Bone marrow (tissue), 2 donors: ENCODE measurements around the gene TNRC6B.
"Not testable (repeated sequence)": the region's sequence is repeated elsewhere in the genome, so short reads cannot be mapped to it uniquely, and the experiment has no call there.

Experiments
- DNase-seq, 2 donors: peaks; one replicate each; lab custom pipeline; 2025; lab: John Stamatoyannopoulos, UW

The TNRC6B gene

GRCh38 chr22:40285513-40285912, 107.8 kb downstream of the TNRC6B start:
- no peak for DNase-seq

DNA sequence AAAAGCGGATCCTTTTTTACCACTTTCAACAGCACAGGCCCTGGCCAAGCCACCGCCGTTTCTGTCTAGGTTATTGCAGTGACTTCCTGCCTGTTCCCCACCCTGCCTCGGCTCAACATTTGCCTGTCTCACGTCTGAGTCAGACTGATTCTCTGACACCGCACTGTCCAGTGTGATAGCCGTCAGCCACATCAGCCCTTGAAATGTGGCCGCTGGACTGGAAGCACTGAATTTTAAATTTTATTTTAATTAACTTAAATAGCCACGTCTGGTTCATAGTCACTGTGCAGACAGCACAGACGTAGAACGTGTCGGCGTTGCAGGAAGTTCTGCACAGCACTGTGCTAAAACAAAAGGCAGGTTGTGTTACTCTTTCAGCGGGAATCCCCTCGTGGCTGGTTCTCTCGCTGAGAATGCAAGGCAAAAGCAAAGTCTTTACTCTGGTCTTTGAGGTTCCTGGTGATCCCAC, 112.3 kb downstream of the TNRC6B start:
- DNase-seq = peak in 1 of 2 donors; percentile 61

DNA sequence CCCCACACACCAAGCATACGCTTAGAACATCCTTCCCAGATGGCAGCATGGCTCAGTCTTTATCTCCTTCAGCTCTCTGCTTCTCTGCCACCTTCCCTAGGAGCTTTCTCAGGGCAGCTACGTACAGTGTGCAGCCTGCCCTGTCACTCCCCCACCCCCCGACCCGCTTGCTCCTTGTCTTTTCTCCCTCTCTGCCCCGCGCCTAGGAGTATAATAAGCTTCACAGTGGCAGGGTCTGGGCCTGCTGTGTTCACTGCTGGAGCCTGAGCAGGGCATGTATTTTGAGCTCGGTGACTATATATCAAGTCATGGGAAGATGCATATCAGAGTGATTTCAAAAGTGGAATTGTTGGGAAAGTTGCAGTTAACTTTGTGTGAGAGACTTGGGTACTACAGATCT, 112.8 kb downstream of the TNRC6B start:
- DNase-seq = no peak

GRCh38 chr22:40294696-40295095, 117.0 kb downstream of the TNRC6B start:
- no peak for DNase-seq

GRCh38 chr22:40300316-40300715, 122.6 kb downstream of the TNRC6B start:
- DNase-seq = no peak

DNA sequence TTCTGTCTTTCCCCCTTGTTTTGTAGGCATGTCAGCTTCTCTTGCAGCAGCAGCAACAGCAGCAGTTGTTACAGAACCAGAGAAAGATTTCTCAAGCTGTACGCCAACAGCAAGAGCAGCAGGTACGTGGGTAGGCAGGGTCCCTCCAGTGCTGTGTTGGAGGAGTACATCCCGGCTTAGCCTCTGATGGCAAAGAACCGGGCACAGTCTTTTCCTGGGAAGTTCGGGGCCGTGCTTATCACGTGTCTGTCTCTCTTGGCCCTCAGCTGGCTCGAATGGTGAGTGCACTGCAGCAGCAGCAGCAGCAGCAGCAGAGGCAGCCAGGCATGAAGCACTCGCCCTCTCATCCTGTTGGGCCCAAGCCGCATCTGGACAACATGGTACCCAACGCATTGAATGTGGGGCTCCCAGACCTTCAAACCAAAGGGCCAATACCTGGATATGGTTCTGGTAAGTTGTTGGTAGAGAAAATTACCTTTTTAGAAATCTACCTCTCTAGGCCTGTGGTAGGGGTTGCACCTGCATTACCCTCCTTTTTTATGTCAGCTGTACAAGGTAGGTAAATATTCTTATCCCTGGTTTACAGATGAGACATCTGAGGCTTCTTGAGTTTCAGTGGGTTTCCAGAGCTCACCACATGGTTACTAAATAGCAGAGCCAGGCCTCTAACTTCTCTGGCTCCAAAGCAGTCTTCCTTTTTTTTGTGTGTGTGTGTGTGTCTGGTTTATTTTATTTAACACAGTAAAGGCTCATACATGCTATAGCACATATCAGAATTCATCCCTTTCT, 123.4 kb downstream of the TNRC6B start:
- DNase-seq = no peak

- DNase-seq = no peak
Observed at GRCh38 chr22:40302149-40302548, 124.4 kb downstream of the TNRC6B start.

GRCh38 chr22:40305625-40306024, 127.9 kb downstream of the TNRC6B start:
- no peak for DNase-seq

DNA sequence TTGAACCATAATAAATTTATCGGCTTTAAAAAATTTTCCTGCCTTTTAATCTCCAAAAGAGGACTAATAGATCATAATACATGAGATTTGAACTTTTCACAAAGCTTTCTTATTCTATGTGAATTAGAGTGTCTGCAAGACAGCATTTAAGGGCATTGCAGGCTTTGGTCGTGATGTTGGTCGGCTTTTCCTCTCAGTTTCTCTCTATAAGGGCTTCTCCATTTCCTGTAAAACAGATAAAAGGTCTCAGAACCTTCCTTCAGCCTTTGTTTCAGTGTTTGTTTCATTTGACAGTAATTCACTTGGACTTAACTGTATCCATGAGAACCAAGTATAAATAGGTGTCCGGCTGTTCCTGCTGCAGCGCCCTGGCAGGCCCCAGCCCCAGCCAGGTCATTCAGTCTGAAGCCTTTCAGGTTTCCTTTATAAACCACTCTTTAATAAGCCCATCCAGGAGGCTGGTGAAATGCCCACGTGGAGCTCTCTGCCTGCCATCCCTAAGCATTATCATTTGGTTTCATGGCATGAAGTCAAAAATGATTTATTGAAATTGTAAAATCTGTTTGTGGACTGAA, 131.4 kb downstream of the TNRC6B start:
- no peak for DNase-seq

DNA sequence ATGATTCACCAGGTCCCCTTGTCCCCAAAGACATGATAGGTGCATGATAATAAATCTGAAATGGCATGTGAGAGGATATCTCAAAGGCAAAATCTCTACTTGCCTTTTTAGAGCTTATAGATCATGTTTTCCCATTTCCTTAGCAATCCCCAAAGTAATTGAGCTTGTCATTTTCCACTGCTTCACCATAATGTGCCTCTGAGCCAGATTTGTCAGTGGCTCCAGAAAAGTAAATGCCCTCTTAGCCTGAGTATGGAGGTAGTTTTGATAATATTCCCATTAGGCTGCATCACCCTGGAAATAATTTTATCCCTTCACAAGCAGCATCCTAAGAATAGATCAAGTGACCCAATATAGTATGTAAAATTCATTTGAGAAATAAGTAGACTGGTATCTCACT, 131.9 kb downstream of the TNRC6B start:
- DNase-seq = no peak

- DNase-seq = no peak
Observed at GRCh38 chr22:40310081-40310767, 132.5 kb downstream of the TNRC6B start.

- no peak for DNase-seq
Observed at GRCh38 chr22:40310768-40311120, 133.0 kb downstream of the TNRC6B start.

DNA sequence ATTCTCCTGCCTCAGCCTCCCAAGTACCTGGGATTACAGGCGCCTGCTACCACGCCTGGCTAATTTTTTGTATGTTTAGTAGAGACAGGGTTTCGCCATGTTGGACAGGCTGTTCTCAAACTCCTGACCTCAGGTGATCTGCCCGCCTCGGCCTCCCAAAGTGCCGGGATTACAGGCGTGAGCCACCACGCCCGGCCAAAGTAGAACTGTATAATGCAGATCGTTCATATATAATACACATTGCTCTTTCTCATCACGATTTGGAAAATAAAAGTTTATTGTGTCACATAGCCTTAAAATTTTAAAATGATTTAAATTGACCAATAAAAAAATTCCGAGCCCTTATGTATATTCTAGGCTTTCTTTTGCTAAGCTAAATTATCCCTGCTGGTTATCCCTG, 133.9 kb downstream of the TNRC6B start:
- DNase-seq = not testable (repeated sequence)

DNA sequence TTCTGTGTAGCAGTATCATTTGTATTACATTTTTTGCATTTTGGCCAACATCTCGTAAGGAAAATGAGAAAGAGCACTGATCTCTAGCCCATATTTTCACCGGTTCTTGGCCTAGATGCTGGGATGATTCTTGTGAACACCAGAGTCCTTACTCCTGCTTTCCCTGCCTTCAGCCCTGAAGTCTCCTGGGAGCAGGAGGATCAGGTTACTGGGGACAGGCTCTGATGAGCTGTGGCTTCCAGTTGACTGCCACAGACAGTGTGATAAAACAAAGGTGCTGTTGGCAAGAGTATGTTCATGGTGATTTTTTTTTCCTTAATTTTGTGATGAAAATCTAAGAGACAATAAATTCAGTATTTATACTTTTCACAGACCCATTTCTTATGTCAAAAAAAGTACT, 134.3 kb downstream of the TNRC6B start:
- no peak for DNase-seq

DNA sequence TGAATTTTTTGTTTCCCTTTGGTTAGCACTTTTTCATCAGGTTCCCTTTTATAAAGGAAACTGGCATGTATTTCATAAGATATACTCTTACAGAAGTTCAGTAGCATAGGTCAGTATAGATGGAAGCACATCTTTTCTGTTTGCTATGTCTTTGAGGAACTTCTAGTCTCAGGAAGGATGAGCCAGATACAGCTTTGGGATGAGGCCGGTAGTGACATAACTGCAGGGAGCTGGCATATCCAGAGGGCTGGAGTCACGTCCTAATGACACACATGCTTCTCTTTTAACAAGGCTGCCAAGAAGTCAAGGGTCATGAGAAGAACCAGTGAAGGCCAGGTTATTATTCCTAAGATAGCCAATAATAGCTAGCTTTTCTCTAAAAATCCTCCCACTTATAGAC, 135.3 kb downstream of the TNRC6B start:
- DNase-seq = no peak

DNA sequence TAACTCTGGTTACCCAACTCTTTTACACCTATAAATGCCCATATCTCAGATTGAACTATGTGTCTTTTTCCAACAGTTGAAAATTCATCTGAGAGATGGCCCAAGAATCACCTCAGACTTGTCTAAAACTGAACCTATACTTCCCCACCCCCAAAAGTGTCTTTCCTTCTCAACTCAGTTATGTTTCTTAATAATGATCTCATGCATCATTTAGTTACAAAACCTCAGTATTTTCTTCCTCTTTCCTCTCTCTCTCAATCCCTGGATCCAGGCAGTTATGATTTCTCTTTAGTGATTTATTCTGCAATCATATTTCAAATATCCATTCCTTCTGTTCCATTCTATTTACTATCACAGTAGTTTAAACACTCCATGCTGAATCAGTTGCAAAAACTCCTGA, 136.3 kb downstream of the TNRC6B start:
- no peak for DNase-seq

- no peak for DNase-seq
Observed at GRCh38 chr22:40320687-40321086, 143.0 kb downstream of the TNRC6B start.

GRCh38 chr22:40322021-40322420, 144.3 kb downstream of the TNRC6B start:
- no peak for DNase-seq

GRCh38 chr22:40322818-40323447, 145.2 kb downstream of the TNRC6B start:
- no peak for DNase-seq

DNA sequence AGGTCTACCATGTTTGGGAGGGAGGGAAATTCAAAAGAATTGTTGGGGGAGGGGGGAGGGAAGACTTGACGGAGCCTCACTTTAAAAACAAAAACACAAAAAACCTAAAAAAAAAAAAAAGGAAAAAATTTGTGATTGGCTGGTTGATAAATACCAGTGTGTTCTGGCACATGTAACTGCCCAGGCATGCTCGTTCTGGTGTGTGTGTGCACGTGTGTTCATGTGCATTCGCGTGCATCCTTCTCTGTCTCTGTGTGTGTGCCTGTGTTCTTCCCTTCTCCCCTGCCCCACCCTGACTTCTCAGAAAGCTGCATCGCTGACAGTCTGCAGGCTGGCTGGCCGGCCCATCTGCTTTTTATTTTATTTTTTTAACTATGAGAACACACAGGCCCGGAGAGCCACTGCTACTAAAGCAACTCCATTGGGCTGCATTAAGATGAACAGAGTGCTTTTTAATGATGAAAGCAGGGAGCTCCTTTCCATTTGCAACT, 146.0 kb downstream of the TNRC6B start:
- DNase-seq = no peak

GRCh38 chr22:40324468-40325305, 147.0 kb downstream of the TNRC6B start:
- no peak for DNase-seq

GRCh38 chr22:40325315-40325714, 147.6 kb downstream of the TNRC6B start:
- DNase-seq = no peak
